BLaER1 (cell line): ENCODE results near the gene STK35.
A peak's percentile ranks its signal among the peaks of the same experiment; 100 is the strongest.
"Not testable (repeated sequence)": the region's sequence is repeated elsewhere in the genome, so short reads cannot be mapped to it uniquely, and the experiment has no call there.

Experiments used
- H3K27ac ChIP-seq: shearing (Covaris generic); formaldehyde crosslinking; 2 replicates; pipeline ENCODE4 v1.8.1; 2022
- H3K27me3 ChIP-seq: shearing (Covaris generic); formaldehyde crosslinking; 2 replicates; pipeline ENCODE4 v1.8.1; 2022
- H3K36me3 ChIP-seq: shearing (Covaris generic); formaldehyde crosslinking; 2 replicates; pipeline ENCODE4 v1.8.1; 2022
- H3K4me1 ChIP-seq: shearing (Covaris generic); formaldehyde crosslinking; 2 replicates; pipeline ENCODE4 v1.8.1; 2022
- H3K4me2 ChIP-seq: shearing (Covaris generic); formaldehyde crosslinking; 2 replicates; pipeline ENCODE4 v1.8.1; 2022
- H3K4me3 ChIP-seq: shearing (Covaris generic); formaldehyde crosslinking; 2 replicates; pipeline ENCODE4 v1.8.1; 2022
- H3K9ac ChIP-seq: shearing (Covaris generic); formaldehyde crosslinking; 2 replicates; pipeline ENCODE4 v1.8.1; 2022
- H3K9me3 ChIP-seq: shearing (Covaris generic); formaldehyde crosslinking; 2 replicates; pipeline ENCODE4 v1.8.1; 2022
- H4K20me1 ChIP-seq: shearing (Covaris generic); formaldehyde crosslinking; 2 replicates; pipeline ENCODE4 v1.8.1; 2022
- Cebpa-rat ChIP-seq: shearing (Covaris generic); IDR thresholded peaks from 2 replicates; pipeline ENCODE4 v1.8.1; 2022

The STK35 gene

DNA sequence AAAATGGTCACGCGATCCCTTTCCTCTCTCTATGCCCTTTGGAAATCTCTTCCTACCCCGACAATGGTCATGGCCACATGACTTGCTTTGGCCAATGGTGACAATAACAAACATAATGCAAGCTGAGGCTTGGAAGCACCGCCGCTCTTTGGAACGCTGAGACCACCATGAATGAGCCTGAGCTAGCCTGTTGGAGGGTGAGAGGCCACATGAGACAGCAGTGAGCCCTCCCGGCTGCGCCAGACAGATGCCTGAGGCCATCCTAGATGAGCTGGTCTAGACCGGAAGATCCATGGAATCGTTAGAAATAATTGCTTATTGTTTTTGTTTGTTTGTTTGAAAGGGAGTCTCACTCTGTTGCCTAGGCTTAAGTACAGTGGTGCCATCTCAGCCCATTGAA lies 64.2 kb downstream of the STK35 start:
- Histone ChIP-seq H3K9me3 (no peaks in the 10 kb centered on the region), H3K36me3 (no peaks in the 10 kb centered on the region), H3K4me3 (no peak overlapping the region), H3K27ac (no peak overlapping the region), H3K27me3 (no peaks in the 10 kb centered on the region), H3K4me1 (peaks cover 5% of the 10 kb centered on the region; the same call in 1 of the 2 replicates), H3K4me2 (no peak overlapping the region), H4K20me1 (no peaks in the 10 kb centered on the region), H3K9ac (no peak overlapping the region)
- no peak for TF ChIP-seq Cebpa-rat

DNA sequence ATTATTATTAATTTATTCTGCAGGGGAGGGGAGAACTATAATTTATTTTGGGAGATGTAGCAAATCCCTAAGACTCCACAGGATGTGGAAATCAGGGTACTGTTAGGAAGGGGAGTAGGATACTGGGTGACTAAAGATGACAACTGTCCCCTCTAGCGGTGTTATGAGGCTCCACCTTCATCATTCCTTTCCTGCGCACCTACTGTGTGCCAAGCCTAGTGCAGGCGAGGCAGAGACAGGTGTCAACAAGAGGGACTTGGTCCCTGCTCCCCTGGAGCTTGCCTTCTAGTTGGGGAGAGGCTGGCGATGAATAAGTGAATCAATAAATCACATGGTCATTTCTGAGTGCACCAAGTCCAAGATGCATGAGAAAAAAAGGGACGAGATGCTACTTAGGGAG lies 65.5 kb downstream of the STK35 start:
- Histone ChIP-seq H3K4me3 (no peak overlapping the region), H3K4me1 (peaks cover 18% of the 10 kb centered on the region), H3K9me3 (no peaks in the 10 kb centered on the region), H3K4me2 (no peak overlapping the region), H3K36me3 (no peaks in the 10 kb centered on the region), H4K20me1 (no peaks in the 10 kb centered on the region), H3K9ac (no peak overlapping the region), H3K27me3 (no peaks in the 10 kb centered on the region), H3K27ac (no peak overlapping the region)
- TF ChIP-seq Cebpa-rat, result no peak

DNA sequence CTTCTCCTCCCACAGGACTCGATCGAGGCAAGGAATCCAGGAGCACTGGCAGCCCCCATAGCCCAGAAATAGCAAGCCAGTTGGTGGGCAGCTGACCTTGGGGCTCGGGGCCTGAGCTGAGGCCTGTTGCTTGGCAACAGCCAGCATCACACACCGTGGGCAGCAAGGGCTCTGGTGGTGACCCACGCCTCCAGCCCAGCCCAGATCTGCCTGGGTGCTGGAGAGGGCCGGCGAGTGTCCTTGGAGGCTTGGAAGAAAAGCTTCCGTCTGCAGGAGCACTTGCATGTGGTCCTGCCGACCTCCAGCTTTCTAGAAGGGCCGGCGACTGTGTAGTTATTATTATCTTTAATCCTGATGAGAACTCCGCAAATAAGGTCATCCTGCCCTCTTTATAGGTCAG lies 67.3 kb downstream of the STK35 start:
- H3K9ac ChIP-seq, result no peak overlapping the region
- no peaks in the 10 kb centered on the region for H3K36me3 ChIP-seq
- peaks cover 29% of the 10 kb centered on the region for H3K4me1 ChIP-seq
- no peak overlapping the region for H3K4me3 ChIP-seq
- no peak overlapping the region for H3K27ac ChIP-seq
- no peaks in the 10 kb centered on the region for H4K20me1 ChIP-seq
- no peaks in the 10 kb centered on the region for H3K9me3 ChIP-seq
- H3K27me3 ChIP-seq, result no peaks in the 10 kb centered on the region
- TF ChIP-seq Cebpa-rat, result no peak
- no peak overlapping the region for H3K4me2 ChIP-seq

DNA sequence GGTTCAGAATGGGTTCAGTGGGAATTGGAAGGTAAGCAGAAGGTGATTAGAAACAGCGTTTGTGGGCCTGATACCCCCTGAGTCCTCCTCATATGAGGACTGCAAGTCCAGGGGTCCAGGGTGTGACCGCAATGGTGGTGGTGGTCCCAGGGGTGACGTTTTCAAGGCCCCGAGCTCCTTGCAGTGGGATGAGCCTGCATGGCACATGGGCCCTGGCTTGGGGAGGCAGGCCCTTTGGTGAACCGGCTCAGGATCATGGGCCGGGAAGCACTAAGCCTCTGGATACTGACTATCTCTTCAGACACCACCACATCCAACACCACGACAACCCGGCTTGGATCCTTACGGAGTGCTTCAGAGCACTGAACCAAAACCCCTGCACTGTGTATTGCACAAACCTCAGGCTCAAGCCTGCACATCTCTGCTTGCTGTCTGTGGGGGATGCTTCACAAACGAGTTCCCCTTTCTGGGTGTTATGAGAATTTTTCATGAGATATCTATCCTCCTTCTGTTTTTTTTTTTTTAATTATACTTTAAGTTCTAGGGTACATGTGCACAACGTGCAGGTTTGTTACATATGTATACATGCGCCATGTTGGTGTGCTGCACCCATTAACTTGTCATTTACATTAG lies 67.9 kb downstream of the STK35 start:
- Histone ChIP-seq H3K9me3 (no peaks in the 10 kb centered on the region), H4K20me1 (no peaks in the 10 kb centered on the region), H3K4me2 (no peak overlapping the region), H3K4me3 (no peak overlapping the region), H3K36me3 (no peaks in the 10 kb centered on the region), H3K27me3 (no peaks in the 10 kb centered on the region), H3K4me1 (peaks cover 36% of the 10 kb centered on the region), H3K27ac (no peak overlapping the region), H3K9ac (no peak overlapping the region)
- TF ChIP-seq Cebpa-rat, result no peak

- no peaks in the 10 kb centered on the region for H3K9me3 ChIP-seq
- H3K4me3 ChIP-seq, result no peak overlapping the region
- H3K9ac ChIP-seq, result no peak overlapping the region
- H3K27ac ChIP-seq, result no peak overlapping the region
- TF ChIP-seq Cebpa-rat, result no peak
- peaks cover 41% of the 10 kb centered on the region for H3K4me1 ChIP-seq
- H3K27me3 ChIP-seq, result no peaks in the 10 kb centered on the region
- H4K20me1 ChIP-seq, result no peaks in the 10 kb centered on the region
- no peaks in the 10 kb centered on the region for H3K36me3 ChIP-seq
- H3K4me2 ChIP-seq, result peak overlapping the region; percentile 47
Observed at GRCh38 chr20:2170404-2170803, 68.8 kb downstream of the STK35 start.

- Histone ChIP-seq H3K4me3 (no peak overlapping the region), H3K27ac (no peak overlapping the region), H3K4me2 (peak overlapping the region; percentile 47), H4K20me1 (no peaks in the 10 kb centered on the region), H3K27me3 (no peaks in the 10 kb centered on the region), H3K9ac (peak overlapping the region; percentile 0; the same call in 1 of the 2 replicates), H3K9me3 (no peaks in the 10 kb centered on the region), H3K36me3 (no peaks in the 10 kb centered on the region), H3K4me1 (peaks cover 49% of the 10 kb centered on the region)
- no peak for TF ChIP-seq Cebpa-rat
Observed at GRCh38 chr20:2171266-2171790, 69.7 kb downstream of the STK35 start.

DNA sequence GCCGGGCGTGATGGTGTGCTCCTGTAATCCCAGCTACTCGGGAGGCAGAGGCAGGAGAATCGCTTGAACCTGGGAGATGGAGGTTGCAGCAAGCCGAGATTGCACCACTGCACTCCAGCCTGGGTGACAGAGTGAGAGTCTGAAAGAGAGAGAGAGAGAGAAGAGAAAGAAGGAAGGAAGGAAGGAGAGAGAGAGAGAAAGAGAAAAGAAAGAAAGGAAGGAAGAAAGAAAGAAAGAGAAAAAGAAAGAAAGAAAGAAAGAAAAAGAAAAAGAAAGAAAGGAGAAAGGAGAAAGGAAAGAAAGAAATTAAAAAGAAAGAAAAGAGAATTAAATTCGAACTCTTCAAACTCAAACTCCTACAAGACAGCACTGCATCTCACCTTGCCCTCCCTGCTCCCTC lies 70.2 kb downstream of the STK35 start:
- Histone ChIP-seq H3K4me1 (peaks cover 54% of the 10 kb centered on the region), H3K4me2 (peak overlapping the region; percentile 63)
- not testable (repeated sequence) for H3K36me3 ChIP-seq, H3K4me3 ChIP-seq, H3K9ac ChIP-seq, H3K27me3 ChIP-seq, H4K20me1 ChIP-seq, H3K27ac ChIP-seq, H3K9me3 ChIP-seq

- Histone ChIP-seq H3K4me3 (no peak overlapping the region), H3K36me3 (no peaks in the 10 kb centered on the region), H3K27me3 (no peaks in the 10 kb centered on the region), H4K20me1 (no peaks in the 10 kb centered on the region), H3K4me1 (peaks cover 61% of the 10 kb centered on the region), H3K27ac (no peak overlapping the region), H3K9me3 (no peaks in the 10 kb centered on the region), H3K9ac (no peak overlapping the region), H3K4me2 (peak overlapping the region; percentile 63)
- TF ChIP-seq Cebpa-rat, result no peak
Observed at GRCh38 chr20:2172305-2173175, 70.9 kb downstream of the STK35 start.

GRCh38 chr20:2173186-2173585 lies 71.6 kb downstream of the STK35 start:
- no peak overlapping the region for H3K4me3 ChIP-seq
- no peaks in the 10 kb centered on the region for H3K36me3 ChIP-seq
- H3K4me2 ChIP-seq, result no peak overlapping the region
- no peaks in the 10 kb centered on the region for H3K27me3 ChIP-seq
- no peaks in the 10 kb centered on the region for H3K9me3 ChIP-seq
- H3K27ac ChIP-seq, result no peak overlapping the region
- H4K20me1 ChIP-seq, result no peaks in the 10 kb centered on the region
- no peak overlapping the region for H3K9ac ChIP-seq
- no peak for TF ChIP-seq Cebpa-rat
- peaks cover 67% of the 10 kb centered on the region for H3K4me1 ChIP-seq

GRCh38 chr20:2174067-2174466 lies 72.4 kb downstream of the STK35 start:
- Histone ChIP-seq H3K4me3 (no peak overlapping the region), H3K4me1 (peaks cover 76% of the 10 kb centered on the region), H3K9ac (no peak overlapping the region), H3K36me3 (no peaks in the 10 kb centered on the region), H3K27ac (peak overlapping the region; percentile 22; the same call in 1 of the 2 replicates), H3K27me3 (no peaks in the 10 kb centered on the region), H3K9me3 (no peaks in the 10 kb centered on the region), H4K20me1 (no peaks in the 10 kb centered on the region), H3K4me2 (peak overlapping the region; percentile 36)
- no peak for TF ChIP-seq Cebpa-rat
